GM12891 (cell line): ENCODE results near the gene AP3B1.

Source experiments
- POLR2A ChIP-seq: IDR thresholded peaks from 2 replicates; pipeline ENCODE4 v1.6.1; 2011; ENCODE audit warnings: low read depth, low read length, control low read depth
- POLR2AphosphoS5 ChIP-seq: IDR thresholded peaks from 2 replicates; pipeline ENCODE4 v1.6.1; 2011; ENCODE audit warnings: low read depth, low read length, control low read depth
- TAF1 ChIP-seq: IDR thresholded peaks from 2 replicates; pipeline ENCODE4 v1.6.1; 2011; ENCODE audit warnings: low read depth, low read length, control low read depth

- no peak for TF ChIP-seq POLR2A
- no peak for TF ChIP-seq TAF1
- no peak for TF ChIP-seq POLR2AphosphoS5
These were observed 42.7 kb downstream of the AP3B1 start for GRCh38 chr5:78251663-78252284.
